OCI-LY7 (cell line): ENCODE results near the gene TRAPPC14.

Experiments used
- CTCF ChIP-seq: fragments of 200-600 bp; sonication (generic); conservative IDR thresholded peaks from 2 replicates; pipeline ENCODE4 v1.5.1; 2014; ENCODE audit warnings: mild to moderate bottlenecking, antibody characterized with exemption, low read length, moderate library complexity, mixed read lengths
- EZH2phosphoT487 ChIP-seq: fragments of 200-600 bp; sonication (generic); IDR thresholded peaks from 2 replicates; pipeline ENCODE4 v1.6.1; 2018; ENCODE audit warnings: low read depth, borderline replicate concordance, mild to moderate bottlenecking, mixed run types, antibody characterized with exemption, low read length, moderate library complexity, mixed read lengths

GRCh38 chr7:100157334-100158228 lies 942 bp downstream of the TRAPPC14 start:
- TF ChIP-seq CTCF (peak; percentile 55), EZH2phosphoT487 (no peak)
